LNCaP clone FGC (cell line): Measurements from ENCODE around the gene ARHGAP19.

ENCODE experiments used
- DNase-seq: peaks from one replicate; pipeline ENCODE4 v3.0.0-alpha.2; 2011; ENCODE audit warnings: low read depth
- H3K4me3 ChIP-seq: 2 replicates; pipeline ENCODE4 v1.5.1; 2011; ENCODE audit warnings: mild to moderate bottlenecking, low read depth, low read length, control low read depth
- CTCF ChIP-seq: IDR thresholded peaks from 2 replicates; pipeline ENCODE4 v1.5.1; 2012; ENCODE audit warnings: mild to moderate bottlenecking; ENCODE audit not compliant: control insufficient read depth, insufficient read depth; ENCODE audit errors: extremely low read depth

The ARHGAP19 gene

GRCh38 chr10:97217299-97217698, 75.1 kb downstream of the ARHGAP19 start:
- DNase-seq, result no peak
- no peak for TF ChIP-seq CTCF
- H3K4me3 ChIP-seq, result no peak overlapping the region

- no peak for DNase-seq
- no peak for TF ChIP-seq CTCF
- no peak overlapping the region for H3K4me3 ChIP-seq
Measured at GRCh38 chr10:97215619-97216260, 76.7 kb downstream of the ARHGAP19 start.

GRCh38 chr10:97213431-97213830, 79.0 kb downstream of the ARHGAP19 start:
- DNase-seq, result no peak
- no peak overlapping the region for H3K4me3 ChIP-seq
- no peak for TF ChIP-seq CTCF

- H3K4me3 ChIP-seq, result no peak overlapping the region
- TF ChIP-seq CTCF, result no peak
- no peak for DNase-seq
Measured at GRCh38 chr10:97211229-97211628, 81.2 kb downstream of the ARHGAP19 start.

GRCh38 chr10:97210543-97210960, 81.9 kb downstream of the ARHGAP19 start:
- DNase-seq, result peak; percentile 22
- no peak overlapping the region for H3K4me3 ChIP-seq
- peak; percentile 94 for TF ChIP-seq CTCF

- TF ChIP-seq CTCF, result no peak
- DNase-seq, result no peak
- H3K4me3 ChIP-seq, result no peak overlapping the region
Measured at GRCh38 chr10:97207756-97208346, 84.6 kb downstream of the ARHGAP19 start.

- TF ChIP-seq CTCF, result no peak
- DNase-seq, result no peak
- H3K4me3 ChIP-seq, result no peak overlapping the region
Measured at GRCh38 chr10:97207131-97207530, 85.3 kb downstream of the ARHGAP19 start.
